Neural cell (in vitro differentiated cells): ENCODE results near the gene PTPRD. TPM values are rescaled to one million over a fixed set of nuclear protein-coding genes. Genes with fewer than 3 reads are reported as not detected.
"Not testable (repeated sequence)": the region's sequence is repeated elsewhere in the genome, so short reads cannot be mapped to it uniquely, and the experiment has no call there.

Experiments used
- H2AFZ ChIP-seq: fragments of 200-600, 300-800 bp; sonication (generic), shearing (Covaris generic); 2 replicates; pipeline ENCODE4 v1.6.0; 2014; ENCODE audit warnings: low read depth, mild to moderate bottlenecking, antibody characterized with exemption, low read length, moderate library complexity
- H3F3A ChIP-seq: fragments of 200-600 bp; shearing (Covaris generic); 2 replicates; pipeline ENCODE4 v1.6.1; 2016; ENCODE audit warnings: mild to moderate bottlenecking, moderate library complexity, mixed read lengths, antibody characterized with exemption, low read length; ENCODE audit not compliant: insufficient read depth, poor library complexity, severe bottlenecking
- H3K27ac ChIP-seq: fragments of 200-600, 300-800 bp; sonication (generic), shearing (Covaris generic); 2 replicates; pipeline ENCODE4 v1.5.1; 2014; ENCODE audit warnings: mild to moderate bottlenecking, low read length, moderate library complexity
- H3K27me3 ChIP-seq: fragments of 300-800, 200-600 bp; sonication (generic), shearing (Covaris generic); 2 replicates; pipeline ENCODE4 v1.6.0; 2014; ENCODE audit warnings: mild to moderate bottlenecking, low read depth, low read length, moderate library complexity; ENCODE audit not compliant: insufficient read depth
- H3K36me3 ChIP-seq: fragments of 300-800, 200-600 bp; sonication (generic), shearing (Covaris generic); 2 replicates; pipeline ENCODE4 v1.5.1; 2014; ENCODE audit warnings: mild to moderate bottlenecking, antibody characterized with exemption, low read length, moderate library complexity; ENCODE audit not compliant: insufficient read depth
- H3K4me2 ChIP-seq: fragments of 300-800, 200-600 bp; sonication (generic), shearing (Covaris generic); 2 replicates; pipeline ENCODE4 v1.6.0; 2014; ENCODE audit warnings: mild to moderate bottlenecking, low read length
- H3K4me3 ChIP-seq: fragments of 300-800, 200-600 bp; sonication (generic), shearing (Covaris generic); 2 replicates; pipeline ENCODE4 v1.5.1; 2014; ENCODE audit warnings: mild to moderate bottlenecking, low read length, moderate library complexity
- H3K79me2 ChIP-seq: fragments of 200-600 bp; shearing (Covaris generic); replicated peaks from 2 replicates; pipeline ENCODE4 v1.6.0; 2014; ENCODE audit warnings: mild to moderate bottlenecking, low read length, moderate library complexity; ENCODE audit not compliant: insufficient read depth
- H3K9ac ChIP-seq: fragments of 300-800, 200-600 bp; sonication (generic), shearing (Covaris generic); 2 replicates; pipeline ENCODE4 v1.6.1; 2016; ENCODE audit warnings: mild to moderate bottlenecking, low read length, mixed read lengths
- H3K9me2 ChIP-seq: fragments of 200-600 bp; shearing (Covaris generic); 2 replicates; pipeline ENCODE4 v1.6.1; 2016; ENCODE audit warnings: mild to moderate bottlenecking, low read length, mixed read lengths; ENCODE audit not compliant: insufficient read depth
- H3K9me3 ChIP-seq: fragments of 200-600, 300-800 bp; sonication (generic), shearing (Covaris generic); 2 replicates; pipeline ENCODE4 v1.6.1; 2016; ENCODE audit warnings: mild to moderate bottlenecking, mixed run types, low read length, moderate library complexity, mixed read lengths
- H4K20me1 ChIP-seq: fragments of 200-600 bp; shearing (Covaris generic); 2 replicates; pipeline ENCODE4 v1.6.1; 2016; ENCODE audit warnings: mild to moderate bottlenecking, mixed run types; ENCODE audit not compliant: insufficient read depth
- CTCF ChIP-seq: fragments of 450-650 bp; IDR thresholded peaks from 2 replicates; pipeline ENCODE4 v1.5.1; 2014; ENCODE audit warnings: antibody characterized with exemption, mild to moderate bottlenecking, moderate library complexity; ENCODE audit not compliant: poor library complexity, severe bottlenecking
- EP300 ChIP-seq: fragments of 450-650 bp; conservative IDR thresholded peaks from 2 replicates; pipeline ENCODE4 v1.6.1; 2014; ENCODE audit warnings: antibody characterized with exemption, mild to moderate bottlenecking, moderate library complexity; ENCODE audit not compliant: poor library complexity, severe bottlenecking
- EZH2 ChIP-seq: fragments of 200-600, 300-800 bp; shearing (Covaris generic), sonication (generic); IDR thresholded peaks from 2 replicates; pipeline ENCODE4 v1.6.1; 2014; ENCODE audit warnings: antibody characterized with exemption, low read length, borderline replicate concordance, mild to moderate bottlenecking; ENCODE audit not compliant: insufficient read depth, poor library complexity, severe bottlenecking
- MXI1 ChIP-seq: fragments of 450-650 bp; conservative IDR thresholded peaks from 2 replicates; pipeline ENCODE4 v1.6.1; 2014; ENCODE audit warnings: antibody characterized with exemption, mild to moderate bottlenecking; ENCODE audit not compliant: poor library complexity, severe bottlenecking
- POLR2AphosphoS5 ChIP-seq: IDR thresholded peaks from 2 replicates; pipeline ENCODE4 v1.6.1; 2012
- RAD21 ChIP-seq: fragments of 450-650 bp; conservative IDR thresholded peaks from 2 replicates; pipeline ENCODE4 v1.6.1; 2014; ENCODE audit warnings: antibody characterized with exemption, mild to moderate bottlenecking, moderate library complexity
- SMC3 ChIP-seq: fragments of 450-650 bp; conservative IDR thresholded peaks from 2 replicates; pipeline ENCODE4 v1.6.1; 2014; ENCODE audit warnings: antibody characterized with exemption, mild to moderate bottlenecking, moderate library complexity; ENCODE audit not compliant: poor library complexity
- TAF1 ChIP-seq: IDR thresholded peaks from 2 replicates; pipeline ENCODE4 v1.6.1; 2012; ENCODE audit warnings: low read depth
- polyA plus RNA-seq: library from polyadenylated mRNA; depleted of rRNA; stranded (reverse); fragments of >200 nt; gene quantifications from 2 replicates; pipeline ENCODE4 v1.2.3, GENCODE V29; 2014
- TF ChIP-seq, protein P1 (sequence below): IDR thresholded peaks from 2 replicates; pipeline ENCODE4 v1.6.1; 2012; ENCODE audit warnings: borderline replicate concordance

Gene PTPRD
- polyA plus RNA-seq, 1 donor from 2014 or later, result 143 TPM

GRCh38 chr9:8703904-8704303 lies 1908.9 kb downstream of the PTPRD start:
- H2AFZ ChIP-seq, result no peak overlapping the region
- H3F3A ChIP-seq, result peaks cover 6% of the 10 kb centered on the region
- no peak overlapping the region for H3K4me2 ChIP-seq
- no peak overlapping the region for H3K4me3 ChIP-seq
- no peak overlapping the region for H3K9ac ChIP-seq
- no peaks in the 10 kb centered on the region for H3K9me3 ChIP-seq
- no peak overlapping the region for H3K27ac ChIP-seq
- H3K27me3 ChIP-seq, result no peaks in the 10 kb centered on the region
- H3K79me2 ChIP-seq, result peaks cover 34% of the 10 kb centered on the region
- no peak for TF ChIP-seq RAD21
- no peak for TF ChIP-seq EZH2
- TF ChIP-seq, protein P1, sequence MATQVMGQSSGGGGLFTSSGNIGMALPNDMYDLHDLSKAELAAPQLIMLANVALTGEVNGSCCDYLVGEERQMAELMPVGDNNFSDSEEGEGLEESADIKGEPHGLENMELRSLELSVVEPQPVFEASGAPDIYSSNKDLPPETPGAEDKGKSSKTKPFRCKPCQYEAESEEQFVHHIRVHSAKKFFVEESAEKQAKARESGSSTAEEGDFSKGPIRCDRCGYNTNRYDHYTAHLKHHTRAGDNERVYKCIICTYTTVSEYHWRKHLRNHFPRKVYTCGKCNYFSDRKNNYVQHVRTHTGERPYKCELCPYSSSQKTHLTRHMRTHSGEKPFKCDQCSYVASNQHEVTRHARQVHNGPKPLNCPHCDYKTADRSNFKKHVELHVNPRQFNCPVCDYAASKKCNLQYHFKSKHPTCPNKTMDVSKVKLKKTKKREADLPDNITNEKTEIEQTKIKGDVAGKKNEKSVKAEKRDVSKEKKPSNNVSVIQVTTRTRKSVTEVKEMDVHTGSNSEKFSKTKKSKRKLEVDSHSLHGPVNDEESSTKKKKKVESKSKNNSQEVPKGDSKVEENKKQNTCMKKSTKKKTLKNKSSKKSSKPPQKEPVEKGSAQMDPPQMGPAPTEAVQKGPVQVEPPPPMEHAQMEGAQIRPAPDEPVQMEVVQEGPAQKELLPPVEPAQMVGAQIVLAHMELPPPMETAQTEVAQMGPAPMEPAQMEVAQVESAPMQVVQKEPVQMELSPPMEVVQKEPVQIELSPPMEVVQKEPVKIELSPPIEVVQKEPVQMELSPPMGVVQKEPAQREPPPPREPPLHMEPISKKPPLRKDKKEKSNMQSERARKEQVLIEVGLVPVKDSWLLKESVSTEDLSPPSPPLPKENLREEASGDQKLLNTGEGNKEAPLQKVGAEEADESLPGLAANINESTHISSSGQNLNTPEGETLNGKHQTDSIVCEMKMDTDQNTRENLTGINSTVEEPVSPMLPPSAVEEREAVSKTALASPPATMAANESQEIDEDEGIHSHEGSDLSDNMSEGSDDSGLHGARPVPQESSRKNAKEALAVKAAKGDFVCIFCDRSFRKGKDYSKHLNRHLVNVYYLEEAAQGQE, result no peak
- TF ChIP-seq CTCF, result no peak
- no peak for TF ChIP-seq SMC3
- TF ChIP-seq POLR2AphosphoS5, result no peak
- no peak for TF ChIP-seq TAF1
- TF ChIP-seq EP300, result no peak
- TF ChIP-seq MXI1, result no peak
- no peaks in the 10 kb centered on the region for H3K9me2 ChIP-seq
- H4K20me1 ChIP-seq, result no peaks in the 10 kb centered on the region
- no peaks in the 10 kb centered on the region for H3K36me3 ChIP-seq

GRCh38 chr9:8701904-8702303 lies 1910.9 kb downstream of the PTPRD start:
- H3K27me3 ChIP-seq, result no peaks in the 10 kb centered on the region
- H3K27ac ChIP-seq, result no peak overlapping the region
- no peak overlapping the region for H3K9ac ChIP-seq
- no peak for TF ChIP-seq CTCF
- TF ChIP-seq, protein P1, result no peak
- no peak for TF ChIP-seq EZH2
- no peak for TF ChIP-seq EP300
- no peak for TF ChIP-seq POLR2AphosphoS5
- no peak for TF ChIP-seq MXI1
- TF ChIP-seq TAF1, result no peak
- TF ChIP-seq SMC3, result no peak
- H3K9me2 ChIP-seq, result no peaks in the 10 kb centered on the region
- H4K20me1 ChIP-seq, result no peaks in the 10 kb centered on the region
- no peaks in the 10 kb centered on the region for H3K36me3 ChIP-seq
- H2AFZ ChIP-seq, result no peak overlapping the region
- H3K79me2 ChIP-seq, result peaks cover 35% of the 10 kb centered on the region
- H3K9me3 ChIP-seq, result no peaks in the 10 kb centered on the region
- peaks cover 6% of the 10 kb centered on the region for H3F3A ChIP-seq
- no peak overlapping the region for H3K4me2 ChIP-seq
- H3K4me3 ChIP-seq, result no peak overlapping the region

DNA sequence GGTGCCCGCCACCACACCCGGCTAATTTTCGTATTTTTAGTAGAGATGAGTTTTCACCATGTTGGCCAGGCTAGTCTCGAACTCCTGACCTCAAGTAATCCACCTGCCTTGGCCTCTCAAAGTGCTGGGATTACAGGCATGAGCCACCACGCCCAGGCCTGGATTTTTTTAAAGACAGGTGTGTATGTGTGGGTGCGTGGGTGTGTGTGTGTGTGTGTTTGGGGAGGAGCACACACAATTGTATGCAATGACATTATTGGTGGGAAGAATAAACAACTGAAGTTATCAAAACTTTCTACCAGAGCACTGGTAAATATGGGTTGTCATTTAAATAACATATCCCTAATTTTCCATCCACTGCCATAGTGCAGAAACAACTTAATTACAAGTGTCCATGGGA lies 1915.2 kb downstream of the PTPRD start:
- H3F3A ChIP-seq, H4K20me1 ChIP-seq, H3K27me3 ChIP-seq, H2AFZ ChIP-seq, H3K4me3 ChIP-seq, H3K9me2 ChIP-seq, H3K36me3 ChIP-seq, H3K9ac ChIP-seq, H3K9me3 ChIP-seq, H3K27ac ChIP-seq, H3K4me2 ChIP-seq: not testable (repeated sequence)
- H3K79me2 ChIP-seq, result peaks cover 19% of the 10 kb centered on the region
